GM12801 (cell line): Measurements from ENCODE around the gene SSPN.

Experiments used
- CTCF ChIP-seq: IDR thresholded peaks from one replicate; pipeline ENCODE4 v1.5.1; 2011; ENCODE audit warnings: control low read depth; ENCODE audit not compliant: insufficient read length; ENCODE audit errors: extremely low read depth

Gene SSPN

GRCh38 chr12:26280869-26281268 lies 85.5 kb downstream of the SSPN start:
- no peak for TF ChIP-seq CTCF

- TF ChIP-seq CTCF = no peak
Observed at GRCh38 chr12:26281320-26281719, 85.9 kb downstream of the SSPN start.

- no peak for TF ChIP-seq CTCF
Observed at GRCh38 chr12:26282339-26282940, 87.1 kb downstream of the SSPN start.

- no peak for TF ChIP-seq CTCF
Observed at GRCh38 chr12:26283046-26283445, 87.7 kb downstream of the SSPN start.

GRCh38 chr12:26283617-26284016 lies 88.2 kb downstream of the SSPN start:
- TF ChIP-seq CTCF = no peak

- no peak for TF ChIP-seq CTCF
Observed at GRCh38 chr12:26285401-26285800, 90.0 kb downstream of the SSPN start.

- TF ChIP-seq CTCF = no peak
Observed at GRCh38 chr12:26286186-26286585, 90.8 kb downstream of the SSPN start.
